Measurements from ENCODE around the gene GPHN.

Gene GPHN

GRCh38 chr14:66603945-66604344 lies 96.0 kb downstream of the GPHN start:
- DNase-seq = no peak

- no peak for DNase-seq
Measured at GRCh38 chr14:66606826-66607225, 98.9 kb downstream of the GPHN start.

DNA sequence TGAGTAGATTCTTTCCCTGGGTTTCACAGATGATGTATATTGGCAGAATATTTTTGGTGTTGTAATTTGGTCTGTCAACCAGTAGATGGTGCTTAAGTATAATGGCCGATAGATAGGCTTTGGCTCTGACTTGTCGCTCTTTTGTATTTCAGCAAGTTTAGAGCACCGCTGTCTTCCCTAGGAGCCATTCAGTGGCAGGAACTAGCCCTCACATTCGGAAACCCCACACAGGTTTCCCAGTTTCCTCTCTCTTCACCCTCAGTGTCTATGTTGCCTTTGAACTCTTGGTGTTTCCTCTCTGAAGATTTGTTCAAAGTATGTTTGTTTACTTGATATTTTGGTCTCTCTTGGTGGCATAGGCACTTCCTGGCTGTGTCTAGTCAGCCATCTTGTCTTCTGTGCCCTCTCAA lies 102.2 kb downstream of the GPHN start:
- DNase-seq = no peak

DNA sequence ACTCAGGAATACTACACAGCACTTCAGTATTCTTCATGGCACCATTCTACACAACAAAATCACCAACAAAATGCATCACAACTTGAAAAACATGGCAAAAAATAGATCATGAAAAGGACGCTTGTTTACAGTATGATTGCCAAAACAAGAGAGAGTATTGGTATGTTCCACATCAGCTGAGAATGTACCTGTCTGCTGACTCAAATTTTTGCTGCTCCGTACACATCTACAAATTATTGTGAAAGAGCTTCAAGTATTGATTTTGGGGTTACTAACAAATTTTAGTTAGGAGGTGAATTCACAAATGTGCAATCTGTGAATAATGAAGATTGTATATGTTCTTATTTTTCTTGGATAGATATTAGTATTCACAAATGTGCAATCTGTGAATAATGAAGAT lies 105.4 kb downstream of the GPHN start:
- DNase-seq = no peak

- DNase-seq = no peak
Measured at GRCh38 chr14:66619952-66620351, 112.0 kb downstream of the GPHN start.

- DNase-seq = no peak
Measured at GRCh38 chr14:66623838-66624237, 115.9 kb downstream of the GPHN start.

GRCh38 chr14:66624336-66624937 lies 116.5 kb downstream of the GPHN start:
- DNase-seq = no peak

GRCh38 chr14:66628636-66629035 lies 120.7 kb downstream of the GPHN start:
- no peak for DNase-seq

DNA sequence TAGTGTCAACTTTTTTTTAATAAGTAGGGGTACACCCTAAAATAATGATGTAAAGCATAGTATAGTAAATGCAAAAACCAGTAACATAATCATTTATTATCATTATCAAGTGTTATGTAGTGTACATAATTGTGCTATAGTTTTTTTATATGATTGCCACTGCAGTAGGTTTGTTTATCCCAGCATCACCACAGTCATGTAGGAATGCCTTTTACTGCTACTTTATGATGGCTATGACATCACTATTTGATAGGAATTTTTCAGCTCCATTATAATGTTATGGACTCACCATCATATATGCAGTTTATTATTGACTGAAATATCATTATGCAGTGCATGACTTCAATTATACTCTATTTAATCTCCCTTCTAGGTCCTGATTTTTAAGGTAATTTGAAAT lies 121.6 kb downstream of the GPHN start:
- no peak for DNase-seq

DNA sequence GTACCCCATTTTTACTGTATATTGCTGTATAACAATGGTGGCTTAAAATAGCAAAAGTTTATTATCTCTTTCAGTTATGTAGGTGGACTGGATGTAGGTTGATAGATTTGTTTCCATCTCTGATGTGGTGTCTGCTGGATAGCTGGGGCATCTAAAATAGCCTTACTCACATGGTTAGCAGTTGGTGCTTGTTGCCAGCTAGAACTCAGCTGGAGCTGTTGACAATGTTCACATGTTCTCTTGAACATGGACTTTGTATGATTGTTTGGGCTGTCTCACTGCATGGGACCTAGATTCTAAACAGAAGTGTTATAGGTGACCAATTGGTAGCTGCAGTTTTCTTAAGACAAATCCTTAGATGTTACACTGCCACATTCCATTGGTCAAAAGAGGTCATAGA lies 126.9 kb downstream of the GPHN start:
- DNase-seq = no peak

- DNase-seq = no peak
Measured at GRCh38 chr14:66635435-66635834, 127.5 kb downstream of the GPHN start.

DNA sequence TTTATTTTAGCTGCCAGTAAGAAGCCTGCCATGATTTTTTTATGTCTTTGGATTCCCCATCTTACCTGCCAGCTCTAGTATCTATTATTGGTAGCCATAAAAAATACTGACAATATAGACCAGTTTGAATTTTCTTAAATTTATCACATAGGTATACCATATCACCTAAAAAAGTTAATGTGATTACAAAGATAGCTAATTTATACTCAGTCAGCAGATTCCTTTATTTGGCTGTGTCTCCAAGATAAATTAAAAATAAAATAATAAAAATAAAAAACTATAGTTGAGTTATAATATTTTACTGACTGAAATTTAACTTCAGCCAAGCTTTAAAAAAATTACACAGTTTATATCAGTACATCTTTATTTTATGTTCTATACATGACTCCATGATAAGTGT lies 128.3 kb downstream of the GPHN start:
- DNase-seq = no peak

DNA sequence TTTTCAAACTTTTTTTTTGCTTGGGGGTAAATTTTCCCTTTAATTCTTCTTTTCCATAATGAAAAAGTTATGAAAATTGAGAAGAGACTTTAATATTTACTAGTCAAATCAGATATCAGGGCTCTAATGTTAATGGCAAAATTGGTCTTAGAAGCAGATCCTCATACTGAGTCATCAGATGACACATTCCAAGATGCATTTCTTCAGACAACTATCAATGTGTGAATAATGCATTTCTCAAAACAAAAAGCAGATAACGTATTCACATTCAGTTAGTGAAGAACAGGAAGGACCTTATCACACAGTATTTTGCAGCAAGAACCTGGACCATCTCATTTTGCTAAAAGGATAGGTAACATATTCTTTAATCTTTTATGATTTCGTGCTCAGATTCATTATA lies 130.7 kb downstream of the GPHN start:
- no peak for DNase-seq

- no peak for DNase-seq
Measured at GRCh38 chr14:66641861-66642635, 134.1 kb downstream of the GPHN start.

DNA sequence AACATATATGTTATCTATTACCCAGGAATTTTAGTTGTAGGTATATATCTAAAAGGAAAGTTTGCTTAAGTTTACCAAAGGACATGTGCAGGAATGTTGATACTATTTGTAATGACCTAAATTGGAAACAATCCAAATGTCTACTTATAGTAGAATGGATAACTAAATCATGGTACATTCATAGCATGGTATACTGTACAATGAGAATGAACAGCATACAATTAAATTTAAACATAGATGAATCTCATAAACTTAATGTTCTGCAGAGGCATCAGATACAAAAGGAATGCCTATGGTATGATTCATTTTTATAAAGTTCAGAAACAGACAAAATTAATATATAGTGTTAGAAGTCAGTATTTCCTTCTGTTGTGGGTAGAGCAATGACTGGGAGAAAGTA lies 135.4 kb downstream of the GPHN start:
- no peak for DNase-seq

- no peak for DNase-seq
Measured at GRCh38 chr14:66645716-66646115, 137.8 kb downstream of the GPHN start.

DNA sequence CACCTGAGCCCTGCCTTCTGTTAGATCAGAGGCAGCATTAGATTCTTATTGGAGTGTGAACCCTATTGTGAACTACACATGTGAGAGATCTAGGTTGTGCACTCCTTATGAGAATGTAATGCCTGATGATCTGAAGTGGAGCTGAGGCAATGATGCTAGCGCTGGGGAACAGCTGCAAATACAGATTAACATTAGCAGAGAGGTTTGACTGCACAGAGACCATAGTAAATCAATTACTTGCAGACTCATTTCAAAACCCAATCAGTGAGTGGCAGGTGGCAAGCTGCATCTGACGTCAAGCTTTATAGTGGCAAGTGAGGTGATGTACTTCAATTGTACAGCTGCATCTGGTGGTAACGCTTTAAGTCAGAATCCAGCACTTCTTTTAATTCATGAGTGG lies 141.6 kb downstream of the GPHN start:
- no peak for DNase-seq

DNA sequence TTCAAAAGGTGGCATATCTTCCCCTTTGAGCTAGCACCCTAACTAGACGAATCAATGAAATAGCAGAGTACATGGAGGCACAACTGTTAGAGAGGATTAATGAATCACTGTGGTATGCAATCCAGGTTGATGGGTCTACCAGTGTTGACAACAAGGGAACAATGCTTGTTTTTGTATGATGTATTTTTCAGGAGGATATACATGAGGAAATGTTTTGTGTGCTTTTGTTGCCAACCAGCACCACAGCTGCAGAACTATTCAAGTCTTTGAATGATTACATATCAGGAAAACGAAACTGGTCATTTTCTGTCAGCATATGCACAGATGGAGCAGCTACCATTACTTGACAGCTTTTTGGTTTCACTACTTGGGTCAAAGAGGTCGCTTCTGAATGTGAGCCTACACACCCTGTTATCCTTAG lies 142.6 kb downstream of the GPHN start:
- no peak for DNase-seq

GRCh38 chr14:66651536-66652220 lies 143.7 kb downstream of the GPHN start:
- DNase-seq = no peak

GRCh38 chr14:66652525-66653106 lies 144.7 kb downstream of the GPHN start:
- no peak for DNase-seq

GRCh38 chr14:66657780-66658179 lies 149.8 kb downstream of the GPHN start:
- no peak for DNase-seq

- DNase-seq = no peak
Measured at GRCh38 chr14:66662374-66662773, 154.4 kb downstream of the GPHN start.

- no peak for DNase-seq
Measured at GRCh38 chr14:66677780-66678179, 169.8 kb downstream of the GPHN start.

- no peak for DNase-seq
Measured at GRCh38 chr14:66680216-66680615, 172.3 kb downstream of the GPHN start.
